Stimulated activated CD4-positive, alpha-beta T cell treated with anti-CD3 and anti-CD28 coated beads, TNF-alpha, amount 100 ng/mL, for 48 hours (primary cell): ENCODE data around the gene DLG2.
"Not testable (repeated sequence)": the region's sequence is repeated elsewhere in the genome, so short reads cannot be mapped to it uniquely, and the experiment has no call there.

Source experiments
- DNase-seq, 3 donors: peaks; one replicate each; pipeline ENCODE4 v3.0.0-alpha.2; 2020; ENCODE audit warnings: low read depth in 3 of 3

Gene DLG2

DNA sequence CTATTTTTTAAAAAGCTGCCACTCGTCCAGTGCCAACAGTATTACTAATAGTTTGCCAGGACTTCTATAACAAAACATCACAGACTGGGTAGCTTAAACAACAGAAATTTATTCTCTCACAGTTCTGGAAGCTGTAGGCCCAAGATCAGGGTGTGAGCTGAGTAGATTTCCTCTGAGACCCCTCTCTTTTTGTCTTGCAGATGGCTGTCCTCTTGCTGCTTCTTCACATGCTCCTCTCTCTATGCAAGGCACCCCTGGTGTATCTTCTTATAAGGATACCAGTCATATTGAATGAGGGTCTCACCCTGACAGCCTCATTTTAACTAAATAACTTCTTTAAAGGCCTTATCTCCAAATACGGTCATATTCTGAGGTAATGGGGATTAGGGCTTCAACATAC lies 390.9 kb downstream of the DLG2 start:
- no peak for DNase-seq

DNA sequence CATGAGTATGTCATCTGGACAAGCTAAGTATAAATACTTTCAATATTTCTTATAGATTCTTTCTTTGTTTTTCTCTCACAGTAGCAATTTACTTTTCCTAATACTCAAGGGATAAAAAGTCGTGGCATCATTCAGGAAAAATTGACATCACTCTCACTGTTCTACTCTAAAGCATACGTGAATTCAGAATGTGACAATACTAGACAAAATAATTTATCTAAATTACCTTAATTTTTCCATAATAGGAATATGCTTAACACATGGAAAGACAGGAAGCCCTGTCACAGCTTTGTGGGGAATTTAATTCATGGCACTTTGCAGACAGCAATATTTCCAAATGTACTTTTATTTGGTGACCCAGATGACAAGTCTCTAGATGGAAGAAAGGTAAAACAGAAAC lies 394.6 kb downstream of the DLG2 start:
- no peak for DNase-seq

DNA sequence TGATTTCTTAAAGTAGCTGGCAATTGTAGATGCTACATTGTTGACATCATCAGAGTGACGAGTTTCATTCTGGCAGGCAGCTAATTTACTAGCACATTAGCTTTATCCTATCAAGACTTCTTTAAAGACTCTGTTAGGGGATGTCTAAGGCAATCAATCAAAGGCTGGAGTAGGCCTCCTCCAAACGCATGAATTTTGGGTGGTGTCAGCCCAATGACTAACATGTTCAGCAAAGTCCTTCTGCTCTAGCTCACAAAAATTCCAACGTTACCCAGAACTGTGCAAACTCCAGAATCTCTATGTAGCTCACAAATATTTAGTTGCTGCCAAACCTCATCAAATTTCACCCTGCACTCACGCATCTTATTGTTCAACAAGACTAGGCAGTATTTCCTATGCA lies 395.6 kb downstream of the DLG2 start:
- no peak for DNase-seq

DNA sequence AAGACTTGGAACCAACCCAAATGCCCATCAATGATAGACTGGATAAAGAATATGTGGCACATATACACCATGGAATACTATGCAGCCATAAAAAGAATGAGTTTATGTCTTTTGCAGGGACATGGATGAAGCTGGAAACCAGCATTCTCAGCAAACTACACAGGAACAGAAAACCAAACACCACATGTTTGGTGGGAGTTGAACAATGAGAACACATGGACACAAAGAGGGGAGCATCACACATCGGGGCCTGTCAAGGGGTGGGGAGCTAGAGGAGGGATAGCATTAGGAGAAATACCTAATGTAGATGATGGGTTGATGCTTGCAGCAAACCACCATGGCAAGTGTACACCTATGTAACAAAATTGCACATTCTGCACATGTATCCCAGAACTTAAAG lies 397.4 kb downstream of the DLG2 start:
- not testable (repeated sequence) for DNase-seq

DNA sequence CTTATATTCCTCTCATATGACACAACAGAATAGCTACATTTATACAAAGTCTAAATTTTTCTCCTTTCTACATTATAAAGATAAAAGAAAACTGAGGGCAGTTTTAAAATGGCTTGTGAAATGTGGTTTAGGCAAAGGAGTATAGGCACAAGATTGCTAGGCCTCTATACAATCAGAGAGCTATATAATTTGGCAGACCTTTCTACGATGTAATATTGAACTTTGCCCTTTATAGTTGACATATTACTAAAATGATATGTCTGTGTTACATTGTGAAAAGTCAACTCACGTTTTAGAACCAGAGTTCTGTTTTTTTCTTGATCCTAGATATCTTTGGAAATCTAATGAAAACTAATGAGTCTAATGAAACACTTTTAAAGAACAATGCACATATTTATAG lies 430.2 kb downstream of the DLG2 start:
- no peak for DNase-seq

DNA sequence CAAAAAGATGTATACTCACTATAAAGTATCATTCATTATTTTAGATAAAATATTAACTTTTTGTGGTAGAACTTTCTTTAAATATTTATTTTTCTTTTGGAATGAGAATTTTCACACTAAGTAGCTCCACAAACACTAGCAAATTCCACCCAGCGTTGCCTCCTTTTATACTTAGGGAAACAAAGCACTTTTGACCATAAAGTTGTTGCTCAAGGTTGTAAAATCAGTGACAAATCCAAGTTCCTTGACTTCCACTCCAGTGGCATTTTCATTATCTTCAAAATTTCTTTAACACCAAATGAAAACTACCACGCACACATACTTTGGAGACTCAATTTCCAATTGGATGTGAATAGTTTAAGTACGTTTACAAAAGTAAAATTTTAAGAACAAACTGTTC lies 431.2 kb downstream of the DLG2 start:
- no peak for DNase-seq

DNA sequence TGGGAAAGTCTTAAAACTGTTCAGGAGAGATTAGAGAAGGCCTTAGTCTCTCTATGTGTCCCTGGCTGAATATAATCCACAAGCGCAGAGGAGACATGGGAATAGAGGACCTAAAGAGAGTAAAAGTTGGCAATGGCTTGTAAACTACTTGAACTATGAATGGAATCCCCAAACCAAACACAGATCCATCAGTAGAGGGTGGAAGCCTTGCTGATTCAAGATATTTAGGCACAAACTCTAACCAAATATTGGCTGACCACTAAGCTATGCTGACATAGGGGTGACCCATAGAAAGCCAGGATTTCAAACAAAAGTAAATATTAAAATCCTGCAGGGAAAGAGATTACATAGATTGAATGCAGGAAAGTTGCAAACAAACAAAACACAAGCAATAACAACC lies 439.2 kb downstream of the DLG2 start:
- no peak for DNase-seq

DNA sequence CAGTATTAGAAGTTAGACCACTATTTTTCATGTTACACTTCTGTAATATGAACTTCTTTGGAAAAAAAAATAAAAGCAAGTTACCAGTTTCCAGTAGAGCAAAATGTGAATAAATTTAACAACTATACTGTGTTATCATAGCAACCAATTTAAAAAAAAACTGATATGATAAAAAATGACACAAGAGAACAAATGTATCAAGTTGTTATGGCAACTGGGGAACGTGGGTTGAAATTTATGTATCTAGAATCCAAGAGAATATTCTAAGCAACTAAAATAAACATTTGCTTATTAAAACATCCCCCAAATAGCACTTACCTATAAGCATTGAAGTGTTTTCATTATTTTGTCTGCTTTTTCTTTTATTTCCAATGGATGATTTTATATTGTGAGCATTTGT lies 442.4 kb downstream of the DLG2 start:
- DNase-seq, result no peak

DNA sequence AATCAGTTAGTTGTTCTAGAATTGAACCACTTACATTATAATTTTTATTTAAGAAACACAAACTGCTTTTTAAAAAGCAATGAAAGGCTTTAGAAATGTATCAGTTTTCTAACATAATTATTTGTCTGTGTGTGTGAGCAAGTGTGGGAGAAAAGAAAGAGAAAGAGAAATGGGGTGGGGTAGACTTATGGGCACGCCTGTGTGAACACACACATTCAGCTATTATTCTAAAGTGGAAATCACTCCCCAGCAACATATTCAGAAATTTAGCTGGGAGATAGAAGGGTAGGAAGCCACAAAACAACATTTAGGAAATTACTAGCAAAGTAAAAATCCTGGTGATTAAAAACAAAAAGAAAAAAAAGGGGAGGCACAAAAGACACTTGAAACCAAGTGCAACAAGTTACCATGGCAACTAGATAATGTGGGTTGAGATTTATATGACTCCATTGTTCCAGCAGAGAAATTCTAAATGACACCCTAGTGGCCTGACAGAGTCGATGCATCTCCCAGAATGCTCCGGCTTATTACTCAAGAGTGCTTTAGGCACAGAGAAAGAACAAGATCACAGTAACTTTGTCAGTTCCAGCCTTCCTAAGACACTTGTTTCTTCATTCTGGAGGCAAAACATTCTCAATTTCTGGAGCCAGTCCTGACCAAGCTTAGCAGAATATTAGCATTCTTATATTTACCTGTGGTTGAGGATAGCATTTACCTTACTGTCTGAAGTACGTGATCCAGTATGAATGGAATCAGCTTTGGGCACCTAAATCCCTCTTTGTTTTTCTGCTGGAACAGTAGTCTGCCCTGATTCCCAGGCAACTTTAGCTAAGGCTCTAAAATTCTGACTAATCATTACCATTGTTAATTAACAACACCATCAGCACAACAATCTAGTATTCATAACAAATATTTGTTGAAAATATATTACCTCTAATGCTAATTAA lies 444.4 kb downstream of the DLG2 start:
- no peak for DNase-seq

DNA sequence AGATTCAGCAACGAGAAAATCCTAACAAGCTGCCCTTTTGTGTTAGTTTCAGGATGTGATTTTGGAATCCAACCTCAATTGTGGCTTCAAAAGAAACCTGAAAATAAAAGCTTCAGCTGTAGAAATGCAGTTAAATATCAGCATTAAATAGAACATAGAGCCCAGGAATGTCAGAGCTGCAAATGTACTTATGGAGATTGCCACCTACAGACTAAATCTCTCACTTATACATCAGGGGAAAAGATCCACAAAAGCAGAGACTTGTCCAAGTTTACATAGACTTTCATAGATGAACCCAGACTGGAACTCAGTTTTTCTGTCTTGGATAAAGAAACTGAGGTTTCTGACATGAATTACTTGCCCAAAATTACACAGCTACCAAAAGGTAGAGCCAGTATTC lies 446.6 kb downstream of the DLG2 start:
- DNase-seq, result no peak

DNA sequence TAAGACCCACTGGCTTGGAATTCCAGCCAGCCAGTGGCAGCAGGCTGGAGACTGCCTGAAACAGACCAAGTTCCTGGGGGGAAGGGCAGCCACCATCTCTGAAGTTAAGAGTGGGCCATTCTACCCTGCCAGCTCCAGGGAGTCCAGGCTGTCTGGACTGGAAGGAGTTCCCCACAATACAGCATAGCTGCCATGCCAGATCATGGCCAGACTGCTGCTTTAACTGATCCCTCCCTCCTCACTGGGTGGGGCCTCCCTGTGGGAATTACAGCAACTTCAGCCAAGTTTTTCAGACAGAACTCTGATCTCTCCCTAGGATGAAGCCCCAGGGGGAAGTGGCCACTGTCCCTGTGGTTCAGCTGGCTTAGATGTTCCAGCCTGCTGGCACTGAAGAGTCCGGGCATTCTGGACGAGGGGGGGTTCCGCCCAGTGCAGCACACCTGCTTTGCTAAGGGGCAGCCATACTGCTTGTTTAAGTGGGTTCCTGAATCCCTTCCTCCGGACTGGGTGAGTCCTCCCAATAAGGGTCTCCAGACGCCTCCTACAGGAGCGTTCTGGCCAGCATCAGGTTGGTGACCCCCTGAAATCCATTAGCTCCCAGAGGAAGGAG lies 455.4 kb downstream of the DLG2 start:
- DNase-seq, result no peak

DNA sequence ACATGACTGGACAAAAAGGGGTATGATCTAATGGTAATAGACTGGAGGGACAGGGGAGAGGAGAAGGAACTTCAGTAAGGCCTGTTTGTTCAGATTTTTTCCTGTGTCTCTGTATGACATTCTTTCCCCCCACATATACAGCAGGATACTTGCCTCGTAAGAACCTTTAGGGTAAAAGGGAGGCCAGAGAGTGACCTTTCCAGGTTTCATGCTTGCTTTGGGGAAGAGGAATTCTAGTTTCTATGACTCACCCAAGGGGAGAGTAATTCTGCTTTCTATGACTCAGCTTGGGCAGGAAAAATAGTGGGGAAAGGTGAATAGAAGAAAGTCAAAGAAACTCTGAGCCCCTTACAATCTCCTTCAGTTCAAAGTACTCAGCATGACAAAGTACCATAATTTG lies 457.0 kb downstream of the DLG2 start:
- no peak for DNase-seq

DNA sequence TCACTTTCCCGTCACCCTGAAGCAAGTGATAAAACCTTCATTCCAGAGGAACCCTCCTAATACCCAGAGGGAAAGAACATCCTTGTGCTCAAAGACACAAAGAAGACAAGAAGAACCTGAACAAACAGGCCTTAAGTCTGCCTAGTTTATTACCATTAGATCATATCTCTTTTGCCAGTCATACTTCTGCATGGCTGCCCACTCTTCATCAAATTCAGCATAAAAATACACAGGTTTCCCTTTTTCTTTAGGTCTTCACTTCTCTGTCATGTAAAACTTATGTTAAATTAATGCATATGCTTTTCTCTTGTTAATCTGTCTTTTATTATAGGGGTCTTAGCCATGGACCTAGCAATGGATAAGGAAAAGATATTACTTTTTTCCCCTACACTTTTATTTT lies 459.7 kb downstream of the DLG2 start:
- DNase-seq, result no peak

DNA sequence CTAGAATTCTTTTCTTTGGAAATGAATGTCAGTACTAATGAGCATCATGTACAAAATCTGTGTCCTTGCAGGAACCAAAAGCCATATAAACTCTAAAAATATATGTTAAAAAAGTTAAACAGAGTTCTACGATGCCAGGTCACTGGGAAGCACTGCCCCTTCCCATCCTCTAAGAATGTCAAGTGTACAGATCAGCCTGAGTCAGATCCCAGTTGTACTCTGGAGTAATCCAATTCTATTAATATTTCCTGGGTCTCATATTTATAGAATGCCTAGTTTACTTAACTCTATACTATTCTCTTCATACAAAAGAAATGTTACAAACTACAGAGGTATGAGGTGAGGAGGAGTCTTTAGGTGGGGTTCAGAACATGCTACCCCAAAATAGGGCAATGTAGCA lies 460.1 kb downstream of the DLG2 start:
- DNase-seq, result no peak

DNA sequence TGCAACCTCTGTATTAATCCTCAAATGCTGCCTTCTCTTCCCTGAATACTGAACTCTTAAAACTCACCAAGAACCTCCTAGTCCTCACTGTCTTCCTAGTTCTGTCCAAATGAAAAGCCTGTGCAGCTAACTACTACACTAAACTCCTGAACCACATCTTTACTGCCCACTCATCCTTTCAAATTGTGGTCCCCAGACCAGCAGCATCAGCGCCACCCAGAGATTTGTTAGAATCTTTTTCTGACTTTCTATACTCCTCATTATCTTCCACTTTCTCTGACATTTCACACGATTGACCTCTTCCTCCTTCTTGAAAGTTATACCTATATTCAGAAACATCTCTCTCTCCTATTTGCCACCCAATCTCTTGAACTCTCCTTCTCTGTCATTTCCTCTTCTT lies 461.3 kb downstream of the DLG2 start:
- DNase-seq, result no peak

DNA sequence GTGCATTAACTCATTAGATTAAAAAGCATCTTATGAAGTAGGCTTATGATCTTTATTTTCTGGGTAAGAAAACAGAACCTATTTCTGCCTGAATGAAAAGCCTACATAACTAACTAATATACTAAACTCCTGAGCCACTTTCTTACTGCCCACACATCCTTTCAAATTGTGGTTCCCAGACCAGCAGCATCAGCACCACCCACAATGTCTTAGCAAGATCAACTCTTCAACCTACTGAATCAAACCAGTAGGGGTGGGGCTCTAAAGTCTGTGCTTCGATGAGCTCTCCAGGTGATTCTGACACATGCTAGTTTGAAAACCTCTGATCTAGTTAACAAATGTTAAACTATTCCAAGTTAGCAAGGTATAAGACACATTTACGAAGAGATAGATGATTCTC lies 462.4 kb downstream of the DLG2 start:
- no peak for DNase-seq

DNA sequence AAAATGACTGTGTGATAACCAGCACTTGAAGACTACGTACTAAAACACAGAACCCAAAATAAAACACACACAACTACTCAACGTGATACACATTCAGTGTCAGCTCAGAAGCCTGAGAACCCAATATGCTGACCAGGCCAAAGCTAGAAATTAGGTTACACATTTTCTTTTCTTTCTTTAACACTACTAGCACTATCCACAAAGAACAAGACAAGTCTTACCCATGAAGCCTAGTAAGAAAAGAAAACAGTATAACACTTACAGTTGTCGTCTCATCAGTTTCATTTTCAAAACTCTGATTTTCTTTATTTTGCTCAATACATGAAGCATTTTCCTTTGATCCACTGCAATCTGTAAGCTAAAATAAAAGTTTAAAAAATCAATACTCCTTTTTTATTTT lies 472.9 kb downstream of the DLG2 start:
- no peak for DNase-seq

DNA sequence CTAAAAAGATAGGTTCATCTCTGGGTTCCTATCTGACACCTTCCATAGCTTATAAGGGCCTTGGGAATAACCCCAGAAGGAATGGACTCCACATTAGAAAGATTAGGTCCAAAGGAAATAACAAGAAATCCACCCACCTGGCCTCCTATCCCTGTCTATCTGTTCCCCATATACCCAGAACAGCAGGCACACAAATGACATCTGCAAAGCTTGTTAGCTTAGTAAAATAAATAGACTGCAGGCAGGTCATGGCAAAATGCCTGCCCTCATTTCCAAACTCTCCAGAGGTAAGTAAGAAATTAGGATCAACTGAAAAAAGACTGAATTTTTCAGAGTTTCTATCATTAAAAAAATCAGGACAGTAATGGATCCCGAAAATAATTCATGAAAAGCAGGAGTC lies 489.5 kb downstream of the DLG2 start:
- no peak for DNase-seq

DNA sequence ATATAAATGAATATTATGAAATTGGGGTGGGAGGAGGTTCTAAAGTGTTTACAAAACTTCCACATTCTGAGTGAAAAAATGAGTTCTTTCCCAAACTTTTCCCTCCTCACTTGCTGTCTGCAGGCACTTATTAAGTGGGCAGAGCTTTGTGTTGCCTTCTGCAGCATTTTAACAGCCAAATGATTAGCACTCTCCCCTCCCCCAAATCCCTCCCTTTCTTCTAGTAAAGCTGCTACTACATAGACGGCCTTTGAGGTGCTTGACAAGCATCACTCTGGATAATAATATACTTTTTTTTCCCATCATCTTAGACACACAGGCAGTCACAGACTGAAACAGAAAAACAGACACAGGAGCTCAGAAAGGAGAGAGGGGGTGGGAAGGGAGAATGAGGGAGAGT lies 493.5 kb downstream of the DLG2 start:
- no peak for DNase-seq

DNA sequence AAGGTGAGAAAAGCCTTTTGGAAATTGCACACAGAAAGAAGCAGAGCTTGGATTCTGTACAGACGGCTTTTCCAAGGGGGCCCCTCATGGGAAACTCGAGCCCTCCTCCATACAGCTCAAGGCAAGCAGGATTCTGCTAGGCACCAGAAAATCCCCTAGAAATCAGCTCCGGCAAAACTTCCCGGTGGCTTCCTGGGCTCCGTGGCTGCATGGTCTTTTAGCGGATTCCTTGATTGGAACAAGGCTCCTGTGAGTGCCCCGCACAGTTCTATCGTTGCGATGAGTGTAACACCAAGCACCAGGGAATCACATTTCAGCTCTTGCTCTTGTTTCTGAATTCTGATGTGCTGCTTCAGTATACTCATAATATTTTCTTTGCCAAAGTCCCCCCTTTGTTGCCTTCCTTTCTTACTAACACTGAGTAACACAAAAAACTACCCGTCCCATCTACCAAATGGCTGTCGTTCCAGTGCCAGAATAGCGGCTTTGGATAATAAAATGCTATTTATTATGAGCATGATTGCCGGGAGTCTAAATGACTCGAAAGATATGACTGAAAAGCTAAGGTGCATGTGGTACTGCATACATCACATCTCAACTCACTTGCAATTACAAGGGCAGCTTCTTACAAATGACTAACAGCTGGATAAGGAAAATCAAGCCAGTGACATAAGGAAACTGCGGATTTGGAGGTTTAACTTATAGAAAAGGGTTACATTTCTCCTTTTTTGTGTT lies 494.1 kb downstream of the DLG2 start:
- no peak for DNase-seq

DNA sequence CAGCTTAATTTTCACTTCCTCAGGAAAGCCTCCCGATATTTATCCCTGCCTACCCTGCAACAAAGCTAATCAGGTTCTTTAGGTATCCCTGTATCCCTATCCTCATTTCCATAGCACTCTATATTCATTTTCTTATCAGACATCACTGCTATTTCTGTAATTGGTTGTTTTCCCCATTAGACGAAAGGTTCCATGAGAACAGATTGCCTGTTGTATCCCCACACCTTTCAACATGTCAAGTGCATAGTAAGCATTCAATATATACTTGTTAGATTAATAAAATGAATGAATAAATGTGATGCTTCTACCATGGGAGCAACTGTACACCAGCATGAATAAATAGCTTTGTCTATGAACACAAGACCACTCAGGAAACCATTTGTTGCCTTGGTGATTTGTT lies 499.8 kb downstream of the DLG2 start:
- DNase-seq, result no peak

DNA sequence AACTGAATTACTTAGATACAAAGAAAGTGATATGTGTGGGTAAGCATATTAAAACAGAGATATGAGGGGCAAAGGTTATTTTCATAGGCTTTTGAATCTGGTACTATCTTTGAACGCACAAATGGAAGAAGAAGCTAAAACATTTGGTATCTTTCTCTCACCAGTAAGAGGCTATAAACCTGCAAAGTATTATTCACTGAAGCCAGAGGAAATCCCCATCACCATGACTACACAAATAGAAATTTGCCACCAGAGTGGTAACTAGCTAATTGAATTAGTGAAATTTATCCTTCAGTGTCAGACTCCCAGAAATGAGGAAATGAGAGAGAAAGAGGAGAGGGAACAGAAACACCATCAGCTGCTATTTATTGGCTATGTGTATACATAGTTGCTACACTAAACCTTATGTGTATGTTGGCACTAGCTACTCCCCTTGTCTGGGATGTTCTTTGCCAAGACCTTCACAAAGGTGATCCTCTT lies 503.4 kb downstream of the DLG2 start:
- no peak for DNase-seq

DNA sequence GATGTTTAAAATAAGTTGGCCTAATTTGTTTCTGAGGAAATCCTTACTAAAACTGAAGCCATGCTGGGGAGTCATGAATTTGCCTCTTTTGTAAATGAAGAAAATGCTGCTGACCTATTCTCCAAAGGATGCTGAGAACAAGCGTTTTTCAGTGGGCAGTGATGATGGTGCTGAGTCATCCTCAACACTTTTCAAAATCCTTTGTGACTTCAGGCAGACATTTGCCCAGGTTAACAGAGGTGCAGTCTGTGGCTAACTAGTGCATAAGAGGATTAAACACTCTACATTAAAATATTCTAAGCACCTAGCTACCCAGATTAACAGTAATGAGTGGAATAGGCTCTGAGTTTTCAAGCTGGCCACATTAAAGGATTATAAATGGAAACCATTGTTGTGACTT lies 509.0 kb downstream of the DLG2 start:
- DNase-seq, result no peak
